ENCODE measurements around the gene PRPF6. TPM values are rescaled to one million over a fixed set of nuclear protein-coding genes. Genes with fewer than 3 reads are reported as not detected.
A peak's percentile ranks its signal among the peaks of the same experiment; 100 is the strongest.

Gene PRPF6
- total and polyA plus RNA-seq, 2 of the 13 experiments (the other 11 are each of a cell fraction or from before 2014, with no cell fraction given): 63.7 to 101 TPM

DNA sequence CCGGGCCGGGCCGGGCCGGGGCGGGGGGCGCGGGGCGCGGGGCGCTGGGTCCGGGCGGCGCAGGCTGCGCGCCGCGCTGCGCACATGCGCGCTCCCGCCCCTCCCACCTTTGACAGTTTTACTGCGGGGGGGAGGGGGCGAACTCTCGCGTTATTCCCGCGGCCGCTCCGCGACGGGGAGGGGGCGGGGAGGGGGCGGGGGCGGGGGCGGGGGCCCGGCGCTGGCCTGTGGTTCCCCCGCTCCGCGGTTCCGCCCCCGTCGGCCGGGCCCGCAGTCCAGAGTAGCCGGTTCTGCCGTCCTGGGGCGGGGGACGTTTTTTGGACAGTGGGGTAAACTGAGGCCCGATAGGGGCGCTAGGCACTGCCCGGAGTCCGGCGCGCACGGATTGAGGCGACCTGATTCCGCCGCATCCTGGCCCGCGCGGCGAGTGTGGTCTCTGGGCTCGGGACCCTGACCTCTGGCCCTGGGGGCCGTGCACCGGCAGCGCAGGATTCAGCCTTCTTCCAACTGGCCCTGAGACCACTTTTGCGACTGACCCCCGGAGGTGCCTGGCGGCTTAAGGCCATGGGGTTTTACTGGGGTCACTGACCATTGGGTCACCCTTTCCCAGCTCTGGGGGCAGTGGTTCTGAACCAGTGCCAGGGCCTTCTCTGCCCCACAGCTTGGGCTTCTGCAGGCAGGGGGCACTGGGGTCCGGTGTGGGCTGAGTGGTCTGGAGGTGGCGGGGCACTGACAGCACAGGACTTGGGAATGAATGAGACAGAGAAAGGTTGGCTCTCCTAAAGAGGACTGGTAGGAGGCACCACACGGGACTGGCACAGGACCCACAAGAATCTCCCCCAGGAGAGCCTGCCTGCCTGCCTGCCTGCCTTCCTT lies 10.9 kb upstream of the PRPF6 start, which contains the start of gene ZNF512B (continued):
- TF ChIP-seq ZNF530 (CRISPR knock-in tag; IDR thresholded peaks at IDR 0.05; ENCODE audit: low read depth) (no peak), TEAD2 (CRISPR knock-in tag; IDR thresholded peaks at IDR 0.05) (no peak; the same call in 1 of the 2 replicates), POLR2G (IDR thresholded peaks at IDR 0.05; ENCODE audit: low read depth, low read length) (peak; percentile 70), ZNF605 (CRISPR knock-in tag; IDR thresholded peaks at IDR 0.05) (no peak), NR2F2 (IDR thresholded peaks at IDR 0.05; ENCODE audit: borderline replicate concordance, low read depth) (peak; percentile 23; the same call in 1 of the 2 replicates), ZNF792 (CRISPR knock-in tag; IDR thresholded peaks at IDR 0.05) (no peak), ZNF251 (CRISPR knock-in tag; IDR thresholded peaks at IDR 0.05) (no peak), HNRNPLL (IDR thresholded peaks at IDR 0.05; ENCODE audit: low read depth, low read length, poor library complexity, severe bottlenecking) (peak; percentile 65), ARNT (IDR thresholded peaks at IDR 0.05) (no peak), ZNF557 (CRISPR knock-in tag; IDR thresholded peaks at IDR 0.05) (no peak), PCBP2 (optimal IDR thresholded peaks at IDR 0.05; ENCODE audit: low read depth, low read length, poor library complexity, severe bottlenecking) (no peak), MEIS2 (CRISPR knock-in tag; IDR thresholded peaks at IDR 0.05) (no peak; the same call in 1 of the 2 replicates), RFXAP (CRISPR knock-in tag; IDR thresholded peaks at IDR 0.05; ENCODE audit: borderline replicate concordance) (no peak), ZNF709 (CRISPR knock-in tag; IDR thresholded peaks at IDR 0.05) (peak; percentile 71; the same call in 1 of the 2 replicates), NFE2L2 (IDR thresholded peaks at IDR 0.05; ENCODE audit: low read length) (no peak), ZNF343 (CRISPR knock-in tag; IDR thresholded peaks at IDR 0.05) (0 out of 2 replicates have a peak, but pooled peaks have one; percentile 69)
- TF ChIP-seq, protein P1, sequence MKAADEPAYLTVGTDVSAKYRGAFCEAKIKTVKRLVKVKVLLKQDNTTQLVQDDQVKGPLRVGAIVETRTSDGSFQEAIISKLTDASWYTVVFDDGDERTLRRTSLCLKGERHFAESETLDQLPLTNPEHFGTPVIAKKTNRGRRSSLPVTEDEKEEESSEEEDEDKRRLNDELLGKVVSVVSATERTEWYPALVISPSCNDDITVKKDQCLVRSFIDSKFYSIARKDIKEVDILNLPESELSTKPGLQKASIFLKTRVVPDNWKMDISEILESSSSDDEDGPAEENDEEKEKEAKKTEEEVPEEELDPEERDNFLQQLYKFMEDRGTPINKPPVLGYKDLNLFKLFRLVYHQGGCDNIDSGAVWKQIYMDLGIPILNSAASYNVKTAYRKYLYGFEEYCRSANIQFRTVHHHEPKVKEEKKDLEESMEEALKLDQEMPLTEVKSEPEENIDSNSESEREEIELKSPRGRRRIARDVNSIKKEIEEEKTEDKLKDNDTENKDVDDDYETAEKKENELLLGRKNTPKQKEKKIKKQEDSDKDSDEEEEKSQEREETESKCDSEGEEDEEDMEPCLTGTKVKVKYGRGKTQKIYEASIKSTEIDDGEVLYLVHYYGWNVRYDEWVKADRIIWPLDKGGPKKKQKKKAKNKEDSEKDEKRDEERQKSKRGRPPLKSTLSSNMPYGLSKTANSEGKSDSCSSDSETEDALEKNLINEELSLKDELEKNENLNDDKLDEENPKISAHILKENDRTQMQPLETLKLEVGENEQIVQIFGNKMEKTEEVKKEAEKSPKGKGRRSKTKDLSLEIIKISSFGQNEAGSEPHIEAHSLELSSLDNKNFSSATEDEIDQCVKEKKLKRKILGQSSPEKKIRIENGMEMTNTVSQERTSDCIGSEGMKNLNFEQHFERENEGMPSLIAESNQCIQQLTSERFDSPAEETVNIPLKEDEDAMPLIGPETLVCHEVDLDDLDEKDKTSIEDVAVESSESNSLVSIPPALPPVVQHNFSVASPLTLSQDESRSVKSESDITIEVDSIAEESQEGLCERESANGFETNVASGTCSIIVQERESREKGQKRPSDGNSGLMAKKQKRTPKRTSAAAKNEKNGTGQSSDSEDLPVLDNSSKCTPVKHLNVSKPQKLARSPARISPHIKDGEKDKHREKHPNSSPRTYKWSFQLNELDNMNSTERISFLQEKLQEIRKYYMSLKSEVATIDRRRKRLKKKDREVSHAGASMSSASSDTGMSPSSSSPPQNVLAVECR (CRISPR knock-in tag; IDR thresholded peaks at IDR 0.05; ENCODE audit: borderline replicate concordance): peak; percentile 76
- TF ChIP-seq, protein P2, sequence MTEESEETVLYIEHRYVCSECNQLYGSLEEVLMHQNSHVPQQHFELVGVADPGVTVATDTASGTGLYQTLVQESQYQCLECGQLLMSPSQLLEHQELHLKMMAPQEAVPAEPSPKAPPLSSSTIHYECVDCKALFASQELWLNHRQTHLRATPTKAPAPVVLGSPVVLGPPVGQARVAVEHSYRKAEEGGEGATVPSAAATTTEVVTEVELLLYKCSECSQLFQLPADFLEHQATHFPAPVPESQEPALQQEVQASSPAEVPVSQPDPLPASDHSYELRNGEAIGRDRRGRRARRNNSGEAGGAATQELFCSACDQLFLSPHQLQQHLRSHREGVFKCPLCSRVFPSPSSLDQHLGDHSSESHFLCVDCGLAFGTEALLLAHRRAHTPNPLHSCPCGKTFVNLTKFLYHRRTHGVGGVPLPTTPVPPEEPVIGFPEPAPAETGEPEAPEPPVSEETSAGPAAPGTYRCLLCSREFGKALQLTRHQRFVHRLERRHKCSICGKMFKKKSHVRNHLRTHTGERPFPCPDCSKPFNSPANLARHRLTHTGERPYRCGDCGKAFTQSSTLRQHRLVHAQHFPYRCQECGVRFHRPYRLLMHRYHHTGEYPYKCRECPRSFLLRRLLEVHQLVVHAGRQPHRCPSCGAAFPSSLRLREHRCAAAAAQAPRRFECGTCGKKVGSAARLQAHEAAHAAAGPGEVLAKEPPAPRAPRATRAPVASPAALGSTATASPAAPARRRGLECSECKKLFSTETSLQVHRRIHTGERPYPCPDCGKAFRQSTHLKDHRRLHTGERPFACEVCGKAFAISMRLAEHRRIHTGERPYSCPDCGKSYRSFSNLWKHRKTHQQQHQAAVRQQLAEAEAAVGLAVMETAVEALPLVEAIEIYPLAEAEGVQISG (CRISPR knock-in tag; IDR thresholded peaks at IDR 0.05): peak; percentile 74
- TF ChIP-seq, protein P3, sequence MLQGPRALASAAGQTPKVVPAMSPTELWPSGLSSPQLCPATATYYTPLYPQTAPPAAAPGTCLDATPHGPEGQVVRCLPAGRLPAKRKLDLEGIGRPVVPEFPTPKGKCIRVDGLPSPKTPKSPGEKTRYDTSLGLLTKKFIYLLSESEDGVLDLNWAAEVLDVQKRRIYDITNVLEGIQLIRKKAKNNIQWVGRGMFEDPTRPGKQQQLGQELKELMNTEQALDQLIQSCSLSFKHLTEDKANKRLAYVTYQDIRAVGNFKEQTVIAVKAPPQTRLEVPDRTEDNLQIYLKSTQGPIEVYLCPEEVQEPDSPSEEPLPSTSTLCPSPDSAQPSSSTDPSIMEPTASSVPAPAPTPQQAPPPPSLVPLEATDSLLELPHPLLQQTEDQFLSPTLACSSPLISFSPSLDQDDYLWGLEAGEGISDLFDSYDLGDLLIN (CRISPR knock-in tag; IDR thresholded peaks at IDR 0.05; ENCODE audit: borderline replicate concordance): no peak
- TF ChIP-seq, protein P4, sequence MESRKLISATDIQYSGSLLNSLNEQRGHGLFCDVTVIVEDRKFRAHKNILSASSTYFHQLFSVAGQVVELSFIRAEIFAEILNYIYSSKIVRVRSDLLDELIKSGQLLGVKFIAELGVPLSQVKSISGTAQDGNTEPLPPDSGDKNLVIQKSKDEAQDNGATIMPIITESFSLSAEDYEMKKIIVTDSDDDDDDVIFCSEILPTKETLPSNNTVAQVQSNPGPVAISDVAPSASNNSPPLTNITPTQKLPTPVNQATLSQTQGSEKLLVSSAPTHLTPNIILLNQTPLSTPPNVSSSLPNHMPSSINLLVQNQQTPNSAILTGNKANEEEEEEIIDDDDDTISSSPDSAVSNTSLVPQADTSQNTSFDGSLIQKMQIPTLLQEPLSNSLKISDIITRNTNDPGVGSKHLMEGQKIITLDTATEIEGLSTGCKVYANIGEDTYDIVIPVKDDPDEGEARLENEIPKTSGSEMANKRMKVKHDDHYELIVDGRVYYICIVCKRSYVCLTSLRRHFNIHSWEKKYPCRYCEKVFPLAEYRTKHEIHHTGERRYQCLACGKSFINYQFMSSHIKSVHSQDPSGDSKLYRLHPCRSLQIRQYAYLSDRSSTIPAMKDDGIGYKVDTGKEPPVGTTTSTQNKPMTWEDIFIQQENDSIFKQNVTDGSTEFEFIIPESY (CRISPR knock-in tag; IDR thresholded peaks at IDR 0.05): no peak

All from HepG2 (cell line).